ENCODE measurements around the gene CDK14.

CDK14 gene

GRCh38 chr7:90917539-90917938 is 321.4 kb downstream of the CDK14 start:
- Histone ChIP-seq H3K79me2 (no peaks in the 10 kb centered on the region), H3K4me2 (ENCODE audit: low read length) (no peak overlapping the region), H3K4me1 (no peaks in the 10 kb centered on the region), H3K9me3 (ENCODE audit: control insufficient read depth, low read length) (no peaks in the 10 kb centered on the region), H3K9ac (no peak overlapping the region), H3K27ac (no peak overlapping the region), H2AFZ (no peak overlapping the region), H3K36me3 (ENCODE audit: control insufficient read depth, insufficient read depth, low read length) (no peaks in the 10 kb centered on the region), H3K4me3 (ENCODE audit: low read depth, low read length) (no peak overlapping the region), H3K27me3 (ENCODE audit: control insufficient read depth, insufficient read depth, low read length) (no peaks in the 10 kb centered on the region)
- TF ChIP-seq CTCF (IDR thresholded peaks at IDR 0.05) = no peak

- Histone ChIP-seq H3K36me3 (ENCODE audit: control insufficient read depth, insufficient read depth, low read length) (no peaks in the 10 kb centered on the region), H3K9me3 (ENCODE audit: control insufficient read depth, low read length) (no peaks in the 10 kb centered on the region)
Measured at GRCh38 chr7:90918303-90918702, 322.2 kb downstream of the CDK14 start.

GRCh38 chr7:90919816-90920215 is 323.7 kb downstream of the CDK14 start:
- H3K79me2 ChIP-seq = no peaks in the 10 kb centered on the region
- H3K4me2 ChIP-seq (ENCODE audit: low read length) = no peak overlapping the region
- TF ChIP-seq CTCF (IDR thresholded peaks at IDR 0.05) = no peak
- H2AFZ ChIP-seq = no peak overlapping the region
- no peak overlapping the region for H3K27ac ChIP-seq
- no peaks in the 10 kb centered on the region for H3K27me3 ChIP-seq (ENCODE audit: control insufficient read depth, insufficient read depth, low read length)
- H3K9me3 ChIP-seq (ENCODE audit: control insufficient read depth, low read length) = no peaks in the 10 kb centered on the region
- no peaks in the 10 kb centered on the region for H3K4me1 ChIP-seq
- no peak overlapping the region for H3K9ac ChIP-seq
- no peak overlapping the region for H3K4me3 ChIP-seq (ENCODE audit: low read depth, low read length)
- H3K36me3 ChIP-seq (ENCODE audit: control insufficient read depth, insufficient read depth, low read length) = no peaks in the 10 kb centered on the region

More at GRCh38 chr7:90918303-90918702, 322.2 kb downstream of the CDK14 start:
- Histone ChIP-seq H3K4me3 (ENCODE audit: low read depth, low read length) (no peak overlapping the region), H3K4me2 (ENCODE audit: low read length) (no peak overlapping the region), H3K27ac (no peak overlapping the region), H3K9ac (no peak overlapping the region), H3K79me2 (no peaks in the 10 kb centered on the region), H2AFZ (no peak overlapping the region), H3K27me3 (ENCODE audit: control insufficient read depth, insufficient read depth, low read length) (no peaks in the 10 kb centered on the region), H3K4me1 (no peaks in the 10 kb centered on the region)
- no peak for TF ChIP-seq CTCF (IDR thresholded peaks at IDR 0.05)

- H3K9me3 ChIP-seq (ENCODE audit: control insufficient read depth, low read length) = no peaks in the 10 kb centered on the region
Measured at GRCh38 chr7:90920336-90920735, 324.2 kb downstream of the CDK14 start.

More at GRCh38 chr7:90920336-90920735, 324.2 kb downstream of the CDK14 start:
- Histone ChIP-seq H3K27me3 (ENCODE audit: control insufficient read depth, insufficient read depth, low read length) (no peaks in the 10 kb centered on the region), H3K79me2 (no peaks in the 10 kb centered on the region), H3K4me2 (ENCODE audit: low read length) (no peak overlapping the region), H3K4me1 (no peaks in the 10 kb centered on the region), H3K27ac (no peak overlapping the region), H3K36me3 (ENCODE audit: control insufficient read depth, insufficient read depth, low read length) (no peaks in the 10 kb centered on the region), H3K9ac (no peak overlapping the region), H3K4me3 (ENCODE audit: low read depth, low read length) (no peak overlapping the region), H2AFZ (no peak overlapping the region)
- no peak for TF ChIP-seq CTCF (IDR thresholded peaks at IDR 0.05)
